Hematopoietic multipotent progenitor cell (in vitro differentiated cells): ENCODE results near the gene PLCL1. TPM values are rescaled to one million over a fixed set of nuclear protein-coding genes. Genes with fewer than 3 reads are reported as not detected.
A peak's percentile ranks its signal among the peaks of the same experiment; 100 is the strongest.

Source experiments
- DNase-seq, 3 donors: peaks; one replicate each; pipeline ENCODE4 v3.0.0-alpha.2; 2011 to 2015; ENCODE audit warnings: low read depth in 2 of 3, low spot score in 2 of 3
- total RNA-seq: library from RNA; depleted of rRNA; stranded (reverse); fragments of >200 nt; gene quantifications from one replicate; pipeline ENCODE4 v1.2.3, GENCODE V29; 2012

Gene PLCL1
- total RNA-seq, 1 donor, result 0.27 TPM

- no peak for DNase-seq
Measured at GRCh38 chr2:197947219-197947757, 142.9 kb downstream of the PLCL1 start.

- DNase-seq, result no peak
Measured at GRCh38 chr2:197949224-197949623, 144.8 kb downstream of the PLCL1 start.

- no peak for DNase-seq
Measured at GRCh38 chr2:197950006-197950405, 145.6 kb downstream of the PLCL1 start.

- no peak for DNase-seq
Measured at GRCh38 chr2:197950724-197951123, 146.3 kb downstream of the PLCL1 start.

DNA sequence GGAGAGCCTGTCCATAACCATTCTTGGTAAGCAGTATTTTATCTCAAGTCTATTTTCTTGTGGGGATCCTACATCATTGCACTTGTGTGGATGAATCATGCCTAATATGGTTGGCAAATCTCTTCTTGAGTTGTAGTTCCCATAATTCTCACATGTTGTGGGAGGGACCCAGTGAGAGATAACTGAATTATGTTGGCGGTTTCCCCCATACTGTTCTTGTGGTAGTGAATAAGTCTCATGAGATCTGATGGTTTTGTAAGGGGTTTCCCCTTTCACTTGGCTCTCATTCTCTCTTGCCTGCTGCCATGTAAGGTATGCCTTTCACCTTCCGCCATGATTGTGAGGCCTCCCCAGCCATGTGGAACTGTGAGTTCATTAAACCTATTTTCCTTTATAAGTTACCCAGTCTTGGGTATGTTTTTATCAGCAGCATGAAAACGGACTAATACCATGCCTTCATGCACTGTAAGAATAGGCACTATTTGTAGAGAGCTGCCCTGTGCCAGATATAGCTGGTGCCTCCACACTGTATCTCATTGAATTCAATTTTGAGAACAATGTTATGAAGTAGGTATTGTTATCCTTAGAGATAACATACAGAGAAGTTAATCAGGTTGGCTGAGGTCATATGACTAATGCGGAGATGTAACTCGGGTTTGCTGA lies 148.3 kb downstream of the PLCL1 start:
- DNase-seq, result no peak

GRCh38 chr2:197954328-197954727 lies 149.9 kb downstream of the PLCL1 start:
- DNase-seq, result peak in 1 of 3 donors; percentile 48

GRCh38 chr2:197958592-197959150 lies 154.3 kb downstream of the PLCL1 start:
- DNase-seq, result no peak

GRCh38 chr2:197959383-197959782 lies 155.0 kb downstream of the PLCL1 start:
- DNase-seq, result no peak

GRCh38 chr2:197960786-197961185 lies 156.4 kb downstream of the PLCL1 start:
- DNase-seq, result no peak

- DNase-seq, result peak in 1 of 3 donors; percentile 4
Measured at GRCh38 chr2:197964720-197965119, 160.3 kb downstream of the PLCL1 start.

- no peak for DNase-seq
Measured at GRCh38 chr2:197965756-197966155, 161.4 kb downstream of the PLCL1 start.

DNA sequence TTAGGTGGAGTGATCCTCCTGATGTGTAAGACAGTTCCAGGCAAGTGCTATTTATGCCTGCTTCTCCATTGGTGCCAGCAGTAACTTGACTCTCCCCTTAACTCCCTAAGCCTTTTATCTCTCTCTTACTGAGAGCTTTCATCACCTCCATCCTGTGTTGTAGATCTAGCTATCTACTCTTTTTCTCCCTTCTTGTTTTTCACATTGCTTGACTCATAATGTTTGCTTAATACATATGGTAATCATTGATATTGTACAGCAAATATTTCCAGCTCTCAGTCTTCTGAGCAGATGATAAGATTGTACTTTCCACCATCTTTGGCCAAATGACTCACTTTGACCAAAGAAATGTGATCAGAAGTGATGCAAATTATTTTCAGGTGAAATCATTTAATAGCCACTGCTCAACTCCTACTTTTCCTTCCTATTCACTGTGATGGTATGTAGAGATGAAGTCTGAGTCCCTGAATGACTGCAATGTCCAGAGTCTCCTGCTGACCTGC lies 165.0 kb downstream of the PLCL1 start:
- no peak for DNase-seq

DNA sequence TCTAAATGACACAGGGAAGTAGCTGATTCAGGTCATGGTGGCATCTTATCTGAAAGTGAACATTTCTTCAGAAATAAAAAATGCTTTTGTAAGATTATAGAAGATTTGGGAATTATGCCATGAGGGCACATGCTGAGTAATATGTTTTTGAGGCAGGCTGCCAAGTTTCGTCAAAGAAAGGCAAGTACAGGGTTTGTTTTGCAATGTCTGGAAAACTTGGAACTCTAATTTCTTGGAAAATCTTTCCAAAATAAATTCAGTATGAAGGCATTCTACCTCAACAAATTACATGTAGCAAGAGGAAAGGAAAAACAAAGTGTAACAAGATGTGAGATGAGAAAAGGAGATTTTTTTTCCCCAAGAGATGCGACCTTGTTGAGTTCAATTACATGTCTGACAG lies 167.7 kb downstream of the PLCL1 start:
- peak in 1 of 3 donors; percentile 6 for DNase-seq

- no peak for DNase-seq
Measured at GRCh38 chr2:197972587-197972986, 168.2 kb downstream of the PLCL1 start.

DNA sequence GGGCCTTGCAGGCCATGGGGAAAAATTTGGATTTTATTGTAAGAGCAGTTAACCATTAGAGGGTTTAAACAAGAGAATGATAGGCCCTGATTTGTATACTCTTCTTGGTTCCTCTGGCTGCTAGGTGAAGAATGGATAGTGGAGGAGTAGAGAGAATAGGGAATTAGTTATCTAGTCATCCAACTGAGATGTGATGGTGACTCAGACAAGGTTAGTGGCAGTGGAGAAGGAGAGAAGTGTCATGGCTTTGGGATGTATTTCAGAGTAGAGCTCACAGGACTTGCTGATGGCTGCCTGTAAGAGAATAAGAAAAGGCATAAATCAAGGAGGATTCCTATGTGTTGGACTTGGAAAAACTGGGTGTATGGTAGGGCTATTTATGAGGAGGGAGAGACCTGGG lies 169.4 kb downstream of the PLCL1 start:
- DNase-seq, result no peak

DNA sequence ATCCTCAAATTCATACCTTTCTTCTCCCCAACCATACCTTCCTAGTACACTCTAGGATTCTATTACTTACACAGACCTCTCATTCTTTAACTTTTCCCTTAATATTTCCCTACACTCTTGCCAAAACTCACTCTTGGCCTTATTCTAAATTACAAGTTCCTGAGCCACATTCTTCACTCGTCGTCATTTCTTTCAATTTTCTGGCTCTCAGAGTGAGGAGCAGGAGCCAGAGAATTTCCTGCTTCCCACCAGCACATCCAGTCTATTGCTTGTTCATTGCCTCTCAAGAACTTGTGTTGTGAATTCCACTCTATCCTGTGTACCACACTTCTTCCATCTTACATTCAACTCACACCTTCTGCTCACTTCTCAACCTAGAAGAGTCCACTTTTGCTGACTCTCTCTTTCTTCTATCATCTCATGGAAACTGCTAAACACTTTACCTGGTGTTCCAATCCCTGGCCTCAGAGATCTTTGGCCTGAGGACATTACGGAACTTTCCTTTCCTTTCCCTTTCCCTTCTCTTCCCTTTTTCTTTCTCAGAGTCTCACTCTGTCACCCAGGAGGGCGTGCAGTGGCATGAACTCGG lies 171.6 kb downstream of the PLCL1 start:
- no peak for DNase-seq

GRCh38 chr2:197978971-197979370 lies 174.6 kb downstream of the PLCL1 start:
- no peak for DNase-seq

- no peak for DNase-seq
Measured at GRCh38 chr2:197982565-197982964, 178.2 kb downstream of the PLCL1 start.

GRCh38 chr2:197985029-197985638 lies 180.7 kb downstream of the PLCL1 start:
- no peak for DNase-seq

- DNase-seq, result no peak
Measured at GRCh38 chr2:197986977-197987376, 182.6 kb downstream of the PLCL1 start.

DNA sequence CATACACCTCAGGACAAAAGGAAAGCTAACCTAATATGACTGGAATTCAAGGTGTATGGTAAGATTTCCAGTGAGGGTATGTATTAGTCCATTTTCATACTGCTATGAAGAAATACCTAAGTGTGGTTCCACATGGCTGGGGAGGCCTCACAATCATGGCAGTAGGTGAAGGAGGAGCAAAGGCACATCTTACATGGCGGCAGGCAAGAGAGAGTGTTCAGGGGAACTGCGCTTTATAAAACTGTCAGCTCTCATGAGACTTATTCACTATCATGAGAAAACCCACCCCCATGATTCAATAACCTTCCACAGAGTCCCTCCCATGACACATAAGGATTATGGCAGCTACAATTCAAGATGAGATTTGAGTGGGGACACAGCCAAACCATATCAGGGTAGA lies 186.0 kb downstream of the PLCL1 start:
- no peak for DNase-seq
